Lung (tissue), 12 donors: ENCODE results near the gene NTN3. TPM values are rescaled to one million over a fixed set of nuclear protein-coding genes. Genes with fewer than 3 reads are reported as not detected.

Experiments used
- ATAC-seq: fragments of 200-7000 bp; cut with Tn5 transposase; one replicate; pipeline ENCODE4 v1.9.1; 2020; ENCODE audit warnings: moderate number of reproducible peaks; ENCODE audit not compliant: insufficient read depth, low FRiP score
- DNase-seq, 3 donors: peaks; one replicate each; pipeline ENCODE4 v3.0.0-alpha.2; 2013 to 2017
- H3K27ac ChIP-seq, 2 donors: one replicate each; pipeline ENCODE4 v1.5.1; 2013; ENCODE audit warnings: mild to moderate bottlenecking in 2 of 2, moderate library complexity in 2 of 2, control low read depth in 1 of 2, inconsistent platforms in 1 of 2, low read depth in 1 of 2, low read length in 1 of 2
- H3K27me3 ChIP-seq, 3 donors: one replicate each; pipeline ENCODE4 v1.5.1; 2013; ENCODE audit warnings: low read length in 2 of 3; ENCODE audit not compliant: control insufficient read depth in 3 of 3, insufficient read depth in 3 of 3
- H3K36me3 ChIP-seq, 4 donors: one replicate each; pipeline ENCODE4 v1.5.1; 2013; ENCODE audit warnings: low read length in 4 of 4, mild to moderate bottlenecking in 1 of 4, moderate library complexity in 1 of 4; ENCODE audit not compliant: control insufficient read depth in 4 of 4, insufficient read depth in 4 of 4
- H3K4me1 ChIP-seq, 5 donors: one replicate each; pipeline ENCODE4 v1.5.1; 2013; ENCODE audit warnings: low read length in 5 of 5, mild to moderate bottlenecking in 2 of 5, moderate library complexity in 1 of 5; ENCODE audit not compliant: control insufficient read depth in 5 of 5, insufficient read depth in 5 of 5
- H3K4me3 ChIP-seq: one replicate; pipeline ENCODE4 v1.5.1; 2013; ENCODE audit warnings: mild to moderate bottlenecking, control low read depth, moderate library complexity
- H3K9ac ChIP-seq, 2 donors: one replicate each; pipeline ENCODE4 v1.5.1; 2013; ENCODE audit warnings: low read length in 2 of 2, control low read depth in 1 of 2; ENCODE audit not compliant: insufficient read depth in 1 of 2
- H3K9me3 ChIP-seq, 4 donors: one replicate each; pipeline ENCODE4 v1.5.1; 2013; ENCODE audit warnings: low read length in 3 of 4, mild to moderate bottlenecking in 1 of 4, moderate library complexity in 1 of 4; ENCODE audit not compliant: control insufficient read depth in 4 of 4, insufficient read depth in 3 of 4
- CTCF ChIP-seq: IDR thresholded peaks from 2 replicates; pipeline ENCODE4 v1.5.1; 2012; ENCODE audit warnings: mild to moderate bottlenecking; ENCODE audit errors: control extremely low read depth, extremely low read depth
- WGBS, 2 donors: extraction: QIAGEN DNeasy Blood & Tissue Kit; methylation state at CpG; one replicate each; pipeline ENCODE4 v1.1.7; 2013; 5-methylcytosine and 5-hydroxymethylcytosine counted together
- polyA plus RNA-seq, 2 donors: library from polyadenylated mRNA; stranded (reverse); fragments of 200-250 nt; gene quantifications; one replicate each; pipeline ENCODE4 v1.2.1, GENCODE V29; 2013
- total RNA-seq, 2 donors: library from RNA; depleted of rRNA in 1 of 2; stranded (reverse); fragments of >200 nt in 1 of 2; gene quantifications; one replicate each; pipeline ENCODE4 v1.2.1, GENCODE V29; 2014 to 2021
- donor health status: control.
- donor health status: control.
- donor health status: Bipolar disorder and iron deficiency.
- donor health status: healthy.
- donor health status: DM: yes; HTN: yes; CAD: no.

The NTN3 gene
- total and polyA plus RNA-seq, 4 donors = 0.06 to 2.4 TPM; not detected in 2

GRCh38 chr16:2498531-2499253 is 27.6 kb downstream of the NTN3 start:
- Histone ChIP-seq H3K36me3 (peaks cover 0 to 32% (median 17%) of the 10 kb centered on the region in 4 donors), H3K27me3 (no peaks in the 10 kb centered on the region), H3K9me3 (no peaks in the 10 kb centered on the region), H3K4me3 (no peak overlapping the region), H3K4me1 (peaks cover 5 to 51% (median 10%) of the 10 kb centered on the region in 5 donors), H3K9ac (no peak overlapping the region), H3K27ac (peak overlapping the region in 1 of 2 donors; percentile 21)
- 76 to 85% methylated on average over 15 of the region's 15 CpGs for WGBS, 2 donors
- DNase-seq (no peak), ATAC-seq (no peak)
- TF ChIP-seq CTCF = no peak

- H3K4me1 ChIP-seq = peaks cover 5 to 51% (median 10%) of the 10 kb centered on the region in 5 donors
Measured at GRCh38 chr16:2499454-2499853, 28.4 kb downstream of the NTN3 start.

GRCh38 chr16:2499890-2500429 is 28.9 kb downstream of the NTN3 start:
- WGBS, 2 donors = 93 to 95% methylated on average over 29 of the region's 29 CpGs
- TF ChIP-seq CTCF = no peak

More at GRCh38 chr16:2499454-2499853, 28.4 kb downstream of the NTN3 start:
- Histone ChIP-seq H3K36me3 (peaks cover 0 to 32% (median 17%) of the 10 kb centered on the region in 4 donors), H3K9ac (no peak overlapping the region), H3K27me3 (no peaks in the 10 kb centered on the region), H3K27ac (peak overlapping the region in 1 of 2 donors; percentile 21), H3K9me3 (no peaks in the 10 kb centered on the region), H3K4me3 (no peak overlapping the region)
- 91 to 93% methylated on average over 6 of the region's 6 CpGs for WGBS, 2 donors
- DNase-seq = no peak
- ATAC-seq = no peak
- TF ChIP-seq CTCF = no peak

More at GRCh38 chr16:2499890-2500429, 28.9 kb downstream of the NTN3 start:
- H3K27ac ChIP-seq = no peak overlapping the region
- peaks cover 5 to 51% (median 10%) of the 10 kb centered on the region in 5 donors for H3K4me1 ChIP-seq
- no peak for ATAC-seq
- H3K9ac ChIP-seq = no peak overlapping the region
- H3K27me3 ChIP-seq = no peaks in the 10 kb centered on the region
- DNase-seq = peak in 1 of 3 donors; percentile 3
- H3K36me3 ChIP-seq = peaks cover 0 to 32% (median 17%) of the 10 kb centered on the region in 4 donors
- no peaks in the 10 kb centered on the region for H3K9me3 ChIP-seq
- H3K4me3 ChIP-seq = no peak overlapping the region
